Measurements from ENCODE around the gene TMEM38B.

GRCh38 chr9:105683688-105684275, 10.6 kb upstream of the TMEM38B start:
- no peak for TF ChIP-seq CTCF (conservative IDR thresholded peaks at IDR 0.05; ENCODE audit: low read depth in 2 of 2)
- TF ChIP-seq POLR2AphosphoS5 (IDR thresholded peaks at IDR 0.05; ENCODE audit: low read depth): no peak
- TF ChIP-seq EZH2 (IDR thresholded peaks at IDR 0.05; ENCODE audit: low read depth, unreplicated experiment): no peak

All from GM23338 (cell line).